HG03097 (cell line): ENCODE data around the gene NKAIN2.
"Not testable (repeated sequence)": the region's sequence is repeated elsewhere in the genome, so short reads cannot be mapped to it uniquely, and the experiment has no call there.

Experiments used
- ATAC-seq: cut with Tn5 transposase; IDR thresholded peaks from one replicate; pipeline ENCODE4 v1.9.1; 2021; ENCODE audit not compliant: unreplicated experiment, low FRiP score

NKAIN2 gene

DNA sequence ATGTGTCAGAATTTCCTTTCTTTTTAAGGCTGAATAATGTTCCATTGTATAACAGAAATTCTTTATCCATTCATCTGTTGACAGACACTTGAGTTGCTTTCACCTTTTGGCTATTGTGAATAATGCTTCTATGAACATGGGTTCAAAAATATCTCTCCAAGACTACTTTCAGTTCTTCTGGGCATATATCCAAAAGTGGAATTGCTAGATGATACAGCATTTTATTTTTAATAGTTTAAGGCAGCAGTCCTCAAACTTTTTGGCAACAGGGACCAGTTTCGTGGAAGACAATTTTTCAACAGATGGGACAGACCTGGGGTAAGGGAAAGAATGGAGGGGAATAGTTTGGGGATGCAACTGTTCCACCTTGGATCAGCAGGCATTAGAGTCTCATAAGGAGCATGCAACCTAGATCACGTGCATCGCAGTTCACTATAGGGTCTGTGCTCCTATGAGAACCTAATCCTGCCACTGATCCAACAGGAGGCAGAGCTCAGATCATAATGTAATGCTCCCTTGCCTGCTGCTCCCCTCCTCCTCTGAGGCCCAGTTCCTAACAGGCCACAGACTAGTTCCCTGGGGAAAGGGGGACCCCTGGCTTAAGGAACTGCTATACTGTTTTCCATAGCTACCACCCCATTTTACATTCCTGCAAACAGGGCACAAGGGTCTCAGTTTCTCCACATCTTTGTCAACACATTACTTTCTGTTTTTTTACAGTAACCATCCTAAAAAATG is 918.6 kb downstream of the NKAIN2 start:
- ATAC-seq: no peak

GRCh38 chr6:124723671-124724070 is 920.0 kb downstream of the NKAIN2 start:
- no peak for ATAC-seq

- ATAC-seq: not testable (repeated sequence)
These were observed 934.1 kb downstream of the NKAIN2 start for GRCh38 chr6:124737804-124738203.

- ATAC-seq: no peak
These were observed 934.8 kb downstream of the NKAIN2 start for GRCh38 chr6:124738482-124738881.

DNA sequence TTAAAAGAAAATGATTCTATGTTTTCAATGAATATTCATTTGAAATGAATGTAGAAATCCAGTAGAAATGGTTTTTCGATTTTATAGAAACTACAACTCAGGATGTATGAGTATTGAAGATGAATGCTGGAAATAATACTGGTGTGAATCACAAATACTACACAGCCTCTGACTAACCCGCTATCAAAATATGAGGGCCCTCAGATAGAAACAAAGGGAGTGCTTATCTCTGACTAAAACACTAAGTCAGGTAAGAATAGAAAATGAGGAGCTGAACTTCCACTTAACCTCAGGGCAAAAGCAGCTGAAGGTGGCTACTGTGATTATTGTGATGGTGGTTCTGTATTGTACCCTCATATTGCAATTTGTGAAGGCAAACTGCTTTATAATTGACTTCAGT is 937.7 kb downstream of the NKAIN2 start:
- ATAC-seq: no peak

GRCh38 chr6:124742971-124743370 is 939.3 kb downstream of the NKAIN2 start:
- no peak for ATAC-seq

DNA sequence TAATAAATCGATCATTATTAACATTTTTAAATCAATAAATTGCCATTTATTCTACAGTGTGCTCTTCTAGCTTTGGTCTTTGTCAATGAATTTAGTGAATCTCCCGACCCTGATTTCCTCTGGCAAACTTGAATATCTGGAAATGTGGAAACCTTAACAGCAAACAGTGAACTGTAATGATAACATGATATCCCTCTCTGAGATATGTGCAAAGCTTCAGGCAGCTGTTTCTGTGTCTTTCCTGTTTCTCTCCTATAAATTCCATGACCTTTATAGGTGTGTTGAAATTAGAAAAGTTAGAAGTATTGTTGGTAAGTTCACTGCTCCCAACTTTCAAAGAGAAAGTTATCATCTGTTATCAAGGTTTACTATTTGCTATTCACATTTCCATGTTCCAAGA is 939.8 kb downstream of the NKAIN2 start:
- ATAC-seq: no peak

GRCh38 chr6:124747349-124747748 is 943.7 kb downstream of the NKAIN2 start:
- ATAC-seq: no peak

GRCh38 chr6:124748778-124749177 is 945.1 kb downstream of the NKAIN2 start:
- ATAC-seq: no peak

DNA sequence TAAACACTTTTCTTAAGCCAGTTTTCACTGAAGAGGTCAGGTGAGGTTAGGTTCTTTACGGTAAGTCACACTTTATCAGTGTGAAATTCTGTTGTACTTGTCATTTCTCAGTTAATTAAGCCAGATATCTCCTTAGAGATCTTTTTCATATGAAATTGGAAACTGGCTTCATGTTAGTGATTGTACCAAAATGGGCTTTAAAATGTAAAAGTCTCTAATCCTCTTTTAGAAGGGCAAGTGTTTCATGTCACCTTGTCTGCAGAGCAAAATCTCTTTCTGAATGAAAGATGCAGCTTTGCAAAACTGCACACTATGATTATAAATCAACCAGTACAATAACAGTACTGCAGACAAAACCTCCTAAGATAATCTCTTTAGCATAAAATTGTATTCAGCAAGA is 949.3 kb downstream of the NKAIN2 start:
- ATAC-seq: no peak

DNA sequence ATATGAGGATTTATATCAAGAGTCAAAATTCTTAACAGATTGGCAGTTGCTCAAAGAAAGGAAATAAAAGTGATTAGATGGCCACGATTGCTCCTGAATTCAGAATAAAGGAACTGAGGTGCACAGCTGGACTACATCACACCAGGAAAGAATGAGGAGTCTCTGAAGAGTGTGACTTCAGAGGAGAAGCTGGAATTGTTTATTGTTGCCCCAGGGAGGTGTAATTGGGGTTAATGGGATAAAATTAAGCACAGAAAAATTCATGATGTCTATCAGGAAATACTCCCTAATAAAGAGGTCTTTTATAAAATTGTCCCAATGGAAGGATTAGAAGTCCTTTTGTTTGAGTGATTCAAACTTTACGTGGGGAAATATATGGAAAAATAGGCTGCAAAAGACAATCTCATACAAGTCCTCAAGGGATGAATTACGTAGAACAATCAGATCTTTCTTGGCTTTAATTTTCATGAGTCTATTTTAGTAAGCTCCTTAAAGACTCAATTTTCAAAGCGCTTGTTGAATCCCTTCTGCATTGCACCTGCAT is 950.0 kb downstream of the NKAIN2 start:
- ATAC-seq: no peak

DNA sequence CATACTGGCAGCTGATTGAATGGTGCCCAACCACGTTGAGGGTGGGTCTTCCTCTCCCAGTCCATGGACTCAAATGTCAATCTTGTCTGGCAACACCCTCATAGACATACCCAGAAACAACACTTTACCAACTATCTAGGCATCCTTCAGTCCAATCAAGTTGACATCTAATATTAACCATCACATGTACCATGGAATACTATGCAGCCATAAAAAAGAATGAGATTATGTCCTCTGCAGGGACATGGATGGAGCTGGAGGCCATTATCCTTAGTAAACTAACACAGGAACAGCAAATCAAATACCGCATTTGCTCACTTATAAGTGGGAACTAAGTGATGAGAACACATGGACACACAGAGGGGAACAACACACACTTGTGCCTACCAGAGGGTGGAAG is 951.7 kb downstream of the NKAIN2 start:
- ATAC-seq: no peak

- ATAC-seq: no peak
These were observed 953.9 kb downstream of the NKAIN2 start for GRCh38 chr6:124757560-124757959.

- ATAC-seq: no peak
These were observed 955.0 kb downstream of the NKAIN2 start for GRCh38 chr6:124758663-124759062.

DNA sequence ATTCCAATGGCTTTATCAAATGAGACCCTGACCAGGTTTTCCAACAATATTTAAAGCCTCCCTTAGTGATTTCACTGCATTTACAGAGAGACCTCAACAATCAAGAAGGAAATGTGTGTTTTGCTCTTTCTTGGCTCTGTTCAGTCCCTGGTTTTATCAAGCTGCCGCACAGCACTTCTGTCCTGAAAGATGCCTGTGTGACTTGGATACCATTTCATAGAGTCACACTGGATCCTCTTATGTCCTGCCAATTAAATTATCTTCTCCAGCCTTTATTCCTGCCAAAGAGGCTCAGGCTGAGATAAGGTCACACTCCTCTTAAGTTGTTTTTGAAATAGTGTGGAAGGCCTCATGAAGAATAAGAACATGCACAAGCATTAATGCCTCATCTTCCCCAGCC is 961.6 kb downstream of the NKAIN2 start:
- no peak for ATAC-seq

GRCh38 chr6:124768224-124768623 is 964.6 kb downstream of the NKAIN2 start:
- ATAC-seq: no peak

DNA sequence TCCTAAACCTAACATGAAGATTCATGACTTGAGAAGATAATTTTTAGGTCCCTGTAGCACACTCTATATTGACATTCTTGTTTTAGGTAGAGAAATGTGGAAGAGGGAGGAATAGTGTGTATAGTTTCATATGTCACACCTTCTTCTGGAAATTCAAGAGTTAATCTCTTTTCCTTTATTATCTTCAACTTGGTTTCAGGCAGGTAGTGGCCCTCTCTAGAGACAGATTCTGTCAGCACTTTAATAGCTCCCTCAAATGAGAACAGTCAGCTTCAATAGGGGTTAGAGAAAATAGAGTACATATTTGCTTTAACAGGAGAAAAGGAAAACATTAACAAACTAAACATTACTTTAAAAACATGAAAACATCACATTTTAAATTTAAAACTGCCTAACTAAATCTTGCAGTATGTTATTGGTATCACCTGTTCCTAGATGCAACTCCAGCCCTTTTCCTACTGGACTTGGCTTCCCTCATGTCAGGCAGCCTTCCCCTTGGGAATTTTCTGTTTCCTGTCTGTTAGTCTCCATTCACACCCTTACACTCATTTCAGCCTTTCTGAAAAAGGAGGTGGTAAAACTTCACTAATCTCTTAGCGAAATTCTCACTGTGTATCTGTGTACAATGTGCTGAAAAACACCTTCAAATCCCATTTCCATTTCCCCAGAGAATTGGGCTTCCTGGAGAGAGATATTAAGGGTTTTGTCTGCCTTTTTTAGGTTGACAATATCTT is 966.3 kb downstream of the NKAIN2 start:
- no peak for ATAC-seq

GRCh38 chr6:124770784-124771183 is 967.1 kb downstream of the NKAIN2 start:
- ATAC-seq: no peak

GRCh38 chr6:124772733-124773319 is 969.2 kb downstream of the NKAIN2 start:
- ATAC-seq: no peak

GRCh38 chr6:124775121-124775520 is 971.5 kb downstream of the NKAIN2 start:
- ATAC-seq: no peak

DNA sequence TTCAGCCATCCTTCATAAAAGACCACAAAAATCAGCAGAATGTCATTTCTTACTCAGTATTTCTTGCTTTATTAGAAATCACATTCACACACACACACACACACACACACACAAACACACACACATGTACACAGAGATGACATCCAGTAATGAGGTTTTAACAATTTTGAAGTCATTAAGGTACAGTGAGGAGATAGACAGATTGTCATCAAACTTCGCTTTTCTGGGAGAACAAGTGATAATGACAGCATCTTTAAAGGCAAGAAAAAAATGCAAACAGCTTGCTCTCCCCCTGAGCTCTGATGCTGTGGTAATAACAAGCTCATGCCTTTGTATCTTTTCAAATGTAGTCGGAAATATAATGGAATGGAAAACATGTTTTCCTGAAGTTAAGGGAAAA is 974.2 kb downstream of the NKAIN2 start:
- ATAC-seq: no peak

GRCh38 chr6:124780623-124781022 is 977.0 kb downstream of the NKAIN2 start:
- no peak for ATAC-seq
